ENCODE results near the gene STK16. TPM values are rescaled to one million over a fixed set of nuclear protein-coding genes. Genes with fewer than 3 reads are reported as not detected.

The STK16 gene
- total and polyA plus RNA-seq, 2 of the 13 experiments (the other 11 are each of a cell fraction or from before 2014, with no cell fraction given): 28.0 to 50.9 TPM

DNA sequence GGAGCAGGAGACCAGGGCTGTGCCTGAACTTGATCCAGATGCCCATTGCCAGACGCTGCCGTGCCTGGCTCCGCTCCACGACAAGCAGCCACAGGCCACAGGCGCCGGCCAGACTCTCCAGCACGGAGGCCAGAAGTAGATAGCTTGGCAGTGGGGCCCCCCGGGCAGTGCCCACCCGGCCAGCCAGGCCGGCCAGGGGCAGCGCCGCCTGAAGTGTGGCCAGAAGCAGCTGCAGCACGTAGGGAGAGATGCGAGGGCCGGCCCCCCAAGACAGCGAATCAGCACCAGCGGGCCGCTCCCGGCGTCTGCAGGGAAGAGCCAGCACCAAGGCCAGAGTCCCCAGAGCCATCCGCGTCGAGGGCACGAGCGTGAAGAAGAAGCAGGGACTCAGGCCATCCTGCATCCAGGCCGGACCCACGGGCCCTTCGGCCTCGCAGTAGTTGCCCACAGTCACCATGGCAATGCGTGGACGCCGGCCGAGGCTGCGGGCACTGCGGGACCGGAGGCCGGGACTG is 27.0 kb upstream of the STK16 start (continued):
- TF ChIP-seq, protein P1, sequence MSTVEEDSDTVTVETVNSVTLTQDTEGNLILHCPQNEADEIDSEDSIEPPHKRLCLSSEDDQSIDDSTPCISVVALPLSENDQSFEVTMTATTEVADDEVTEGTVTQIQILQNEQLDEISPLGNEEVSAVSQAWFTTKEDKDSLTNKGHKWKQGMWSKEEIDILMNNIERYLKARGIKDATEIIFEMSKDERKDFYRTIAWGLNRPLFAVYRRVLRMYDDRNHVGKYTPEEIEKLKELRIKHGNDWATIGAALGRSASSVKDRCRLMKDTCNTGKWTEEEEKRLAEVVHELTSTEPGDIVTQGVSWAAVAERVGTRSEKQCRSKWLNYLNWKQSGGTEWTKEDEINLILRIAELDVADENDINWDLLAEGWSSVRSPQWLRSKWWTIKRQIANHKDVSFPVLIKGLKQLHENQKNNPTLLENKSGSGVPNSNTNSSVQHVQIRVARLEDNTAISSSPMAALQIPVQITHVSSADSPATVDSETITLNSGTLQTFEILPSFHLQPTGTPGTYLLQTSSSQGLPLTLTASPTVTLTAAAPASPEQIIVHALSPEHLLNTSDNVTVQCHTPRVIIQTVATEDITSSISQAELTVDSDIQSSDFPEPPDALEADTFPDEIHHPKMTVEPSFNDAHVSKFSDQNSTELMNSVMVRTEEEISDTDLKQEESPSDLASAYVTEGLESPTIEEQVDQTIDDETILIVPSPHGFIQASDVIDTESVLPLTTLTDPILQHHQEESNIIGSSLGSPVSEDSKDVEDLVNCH (CRISPR knock-in tag; IDR thresholded peaks at IDR 0.05): no peak
- no peak for TF ChIP-seq ZMYM2 (CRISPR knock-in tag; IDR thresholded peaks at IDR 0.05)
- TF ChIP-seq, protein P2, sequence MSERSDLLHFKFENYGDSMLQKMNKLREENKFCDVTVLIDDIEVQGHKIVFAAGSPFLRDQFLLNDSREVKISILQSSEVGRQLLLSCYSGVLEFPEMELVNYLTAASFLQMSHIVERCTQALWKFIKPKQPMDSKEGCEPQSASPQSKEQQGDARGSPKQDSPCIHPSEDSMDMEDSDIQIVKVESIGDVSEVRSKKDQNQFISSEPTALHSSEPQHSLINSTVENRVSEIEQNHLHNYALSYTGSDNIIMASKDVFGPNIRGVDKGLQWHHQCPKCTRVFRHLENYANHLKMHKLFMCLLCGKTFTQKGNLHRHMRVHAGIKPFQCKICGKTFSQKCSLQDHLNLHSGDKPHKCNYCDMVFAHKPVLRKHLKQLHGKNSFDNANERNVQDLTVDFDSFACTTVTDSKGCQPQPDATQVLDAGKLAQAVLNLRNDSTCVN (CRISPR knock-in tag; IDR thresholded peaks at IDR 0.05; ENCODE audit: borderline replicate concordance): no peak
- peak; percentile 97; the same call in 1 of the 2 replicates for TF ChIP-seq GLI4 (CRISPR knock-in tag; IDR thresholded peaks at IDR 0.05; ENCODE audit: borderline replicate concordance)
- peak; percentile 92; the same call in 1 of the 2 replicates for TF ChIP-seq REL (CRISPR knock-in tag; conservative IDR thresholded peaks at IDR 0.05)
- no peak for TF ChIP-seq RARA (CRISPR knock-in tag; IDR thresholded peaks at IDR 0.05)
- TF ChIP-seq, protein P3, sequence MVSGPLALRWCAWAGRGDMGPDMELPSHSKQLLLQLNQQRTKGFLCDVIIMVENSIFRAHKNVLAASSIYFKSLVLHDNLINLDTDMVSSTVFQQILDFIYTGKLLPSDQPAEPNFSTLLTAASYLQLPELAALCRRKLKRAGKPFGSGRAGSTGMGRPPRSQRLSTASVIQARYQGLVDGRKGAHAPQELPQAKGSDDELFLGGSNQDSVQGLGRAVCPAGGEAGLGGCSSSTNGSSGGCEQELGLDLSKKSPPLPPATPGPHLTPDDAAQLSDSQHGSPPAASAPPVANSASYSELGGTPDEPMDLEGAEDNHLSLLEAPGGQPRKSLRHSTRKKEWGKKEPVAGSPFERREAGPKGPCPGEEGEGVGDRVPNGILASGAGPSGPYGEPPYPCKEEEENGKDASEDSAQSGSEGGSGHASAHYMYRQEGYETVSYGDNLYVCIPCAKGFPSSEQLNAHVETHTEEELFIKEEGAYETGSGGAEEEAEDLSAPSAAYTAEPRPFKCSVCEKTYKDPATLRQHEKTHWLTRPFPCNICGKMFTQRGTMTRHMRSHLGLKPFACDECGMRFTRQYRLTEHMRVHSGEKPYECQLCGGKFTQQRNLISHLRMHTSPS (CRISPR knock-in tag; IDR thresholded peaks at IDR 0.05; ENCODE audit: low read depth): peak; percentile 35; the same call in 1 of the 2 replicates
- TF ChIP-seq, protein P4, sequence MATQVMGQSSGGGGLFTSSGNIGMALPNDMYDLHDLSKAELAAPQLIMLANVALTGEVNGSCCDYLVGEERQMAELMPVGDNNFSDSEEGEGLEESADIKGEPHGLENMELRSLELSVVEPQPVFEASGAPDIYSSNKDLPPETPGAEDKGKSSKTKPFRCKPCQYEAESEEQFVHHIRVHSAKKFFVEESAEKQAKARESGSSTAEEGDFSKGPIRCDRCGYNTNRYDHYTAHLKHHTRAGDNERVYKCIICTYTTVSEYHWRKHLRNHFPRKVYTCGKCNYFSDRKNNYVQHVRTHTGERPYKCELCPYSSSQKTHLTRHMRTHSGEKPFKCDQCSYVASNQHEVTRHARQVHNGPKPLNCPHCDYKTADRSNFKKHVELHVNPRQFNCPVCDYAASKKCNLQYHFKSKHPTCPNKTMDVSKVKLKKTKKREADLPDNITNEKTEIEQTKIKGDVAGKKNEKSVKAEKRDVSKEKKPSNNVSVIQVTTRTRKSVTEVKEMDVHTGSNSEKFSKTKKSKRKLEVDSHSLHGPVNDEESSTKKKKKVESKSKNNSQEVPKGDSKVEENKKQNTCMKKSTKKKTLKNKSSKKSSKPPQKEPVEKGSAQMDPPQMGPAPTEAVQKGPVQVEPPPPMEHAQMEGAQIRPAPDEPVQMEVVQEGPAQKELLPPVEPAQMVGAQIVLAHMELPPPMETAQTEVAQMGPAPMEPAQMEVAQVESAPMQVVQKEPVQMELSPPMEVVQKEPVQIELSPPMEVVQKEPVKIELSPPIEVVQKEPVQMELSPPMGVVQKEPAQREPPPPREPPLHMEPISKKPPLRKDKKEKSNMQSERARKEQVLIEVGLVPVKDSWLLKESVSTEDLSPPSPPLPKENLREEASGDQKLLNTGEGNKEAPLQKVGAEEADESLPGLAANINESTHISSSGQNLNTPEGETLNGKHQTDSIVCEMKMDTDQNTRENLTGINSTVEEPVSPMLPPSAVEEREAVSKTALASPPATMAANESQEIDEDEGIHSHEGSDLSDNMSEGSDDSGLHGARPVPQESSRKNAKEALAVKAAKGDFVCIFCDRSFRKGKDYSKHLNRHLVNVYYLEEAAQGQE (IDR thresholded peaks at IDR 0.05; ENCODE audit: borderline replicate concordance in 1 of 2, low read depth in 1 of 2, low read length in 2 of 2): peak in 1 of 2 experiments; percentile 89; a peak in 2 of 4 replicates
- no peak for TF ChIP-seq ZNF282 (IDR thresholded peaks at IDR 0.05; ENCODE audit: partially characterized antibody)
- TF ChIP-seq, protein P5, sequence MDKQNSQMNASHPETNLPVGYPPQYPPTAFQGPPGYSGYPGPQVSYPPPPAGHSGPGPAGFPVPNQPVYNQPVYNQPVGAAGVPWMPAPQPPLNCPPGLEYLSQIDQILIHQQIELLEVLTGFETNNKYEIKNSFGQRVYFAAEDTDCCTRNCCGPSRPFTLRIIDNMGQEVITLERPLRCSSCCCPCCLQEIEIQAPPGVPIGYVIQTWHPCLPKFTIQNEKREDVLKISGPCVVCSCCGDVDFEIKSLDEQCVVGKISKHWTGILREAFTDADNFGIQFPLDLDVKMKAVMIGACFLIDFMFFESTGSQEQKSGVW (CRISPR knock-in tag; IDR thresholded peaks at IDR 0.05; ENCODE audit: borderline replicate concordance): peak; percentile 55
- no peak for TF ChIP-seq SNRNP70 (IDR thresholded peaks at IDR 0.05; ENCODE audit: low read depth, low read length)
- peak; percentile 52; the same call in 1 of the 2 replicates for TF ChIP-seq JUNB (CRISPR knock-in tag; IDR thresholded peaks at IDR 0.05; ENCODE audit: borderline replicate concordance)
- TF ChIP-seq, protein P6, sequence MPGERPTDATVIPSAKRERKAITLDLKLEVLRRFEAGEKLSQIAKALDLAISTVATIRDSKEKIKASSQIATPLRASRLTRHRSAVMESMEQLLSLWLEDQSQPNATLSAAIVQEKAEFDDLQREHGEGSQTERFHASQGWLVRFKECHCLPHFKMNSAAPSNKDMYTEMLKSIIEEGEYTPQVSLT (CRISPR knock-in tag; IDR thresholded peaks at IDR 0.05; ENCODE audit: borderline replicate concordance, low read depth): no peak
- TF ChIP-seq NFIB (CRISPR knock-in tag; IDR thresholded peaks at IDR 0.05; ENCODE audit: borderline replicate concordance): peak; percentile 97
- TF ChIP-seq ZNF180 (CRISPR knock-in tag; IDR thresholded peaks at IDR 0.05; ENCODE audit: borderline replicate concordance, low read depth): no peak
- TF ChIP-seq PCBP1 (IDR thresholded peaks at IDR 0.05; ENCODE audit: borderline replicate concordance, low read depth, low read length): no peak
